IPS-20b (cell line): ENCODE results near the gene SNW1.
"Not testable (repeated sequence)": the region's sequence is repeated elsewhere in the genome, so short reads cannot be mapped to it uniquely, and the experiment has no call there.

Experiments
- H3K27ac ChIP-seq: one replicate; pipeline ENCODE4 v1.5.1; 2013; ENCODE audit warnings: low read length
- H3K27me3 ChIP-seq: 2 replicates; pipeline ENCODE4 v1.6.1; 2013; ENCODE audit warnings: mild to moderate bottlenecking, low read length, inconsistent platforms; ENCODE audit not compliant: insufficient read depth
- H3K36me3 ChIP-seq: 2 replicates; pipeline ENCODE4 v1.6.1; 2013; ENCODE audit warnings: low read depth, mild to moderate bottlenecking, inconsistent platforms, low read length, moderate library complexity; ENCODE audit not compliant: insufficient read depth
- H3K4me1 ChIP-seq: 2 replicates; pipeline ENCODE4 v1.6.1; 2013; ENCODE audit warnings: mild to moderate bottlenecking, control low read depth, inconsistent platforms, low read length, moderate library complexity; ENCODE audit not compliant: insufficient read depth
- H3K4me3 ChIP-seq: 2 replicates; pipeline ENCODE4 v1.5.1; 2013; ENCODE audit warnings: mild to moderate bottlenecking, low read length, inconsistent platforms
- H3K9ac ChIP-seq: 2 replicates; pipeline ENCODE4 v1.6.1; 2013; ENCODE audit warnings: low read depth, mild to moderate bottlenecking, inconsistent platforms, low read length, moderate library complexity
- H3K9me3 ChIP-seq: 2 replicates; pipeline ENCODE4 v1.6.1; 2013; ENCODE audit warnings: mild to moderate bottlenecking, low read depth, low read length, inconsistent platforms; ENCODE audit not compliant: insufficient read depth

SNW1 gene

DNA sequence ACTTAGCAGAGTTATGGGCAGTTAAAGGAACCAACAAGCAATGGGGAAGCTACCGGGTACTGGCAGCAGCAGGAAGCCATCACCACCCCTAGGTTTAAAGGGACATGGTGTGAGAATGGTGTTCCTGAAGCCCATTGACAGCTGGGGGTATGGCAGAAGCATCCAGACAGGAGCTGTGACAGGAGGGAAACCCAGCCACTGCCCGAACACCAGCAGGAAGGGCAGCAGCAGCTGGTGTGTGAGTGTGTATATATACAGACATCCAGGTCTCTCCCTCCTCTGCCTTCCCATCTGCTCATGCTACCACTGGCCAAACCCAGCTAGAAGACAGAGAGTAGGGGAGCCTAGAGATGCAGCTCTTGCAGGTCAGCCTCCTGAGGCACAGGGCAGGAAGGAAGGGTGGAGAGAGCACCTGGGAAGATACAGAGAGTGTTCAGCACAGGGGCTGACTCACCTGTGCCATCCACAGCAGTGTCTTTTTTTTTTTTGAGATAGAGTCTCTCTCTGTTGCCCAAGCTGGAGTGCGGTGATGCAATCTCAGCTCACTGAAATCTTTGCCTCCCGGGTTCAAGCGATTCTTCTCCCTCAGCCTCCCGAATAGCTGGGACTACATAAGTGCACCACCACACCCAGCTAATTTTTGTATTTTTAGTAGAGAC lies 29.7 kb upstream of the SNW1 start:
- Histone ChIP-seq H3K36me3 (no peaks in the 10 kb centered on the region), H3K4me1 (peaks cover 11% of the 10 kb centered on the region), H3K27ac (no peak overlapping the region), H3K27me3 (no peaks in the 10 kb centered on the region), H3K9me3 (no peaks in the 10 kb centered on the region), H3K4me3 (no peak overlapping the region), H3K9ac (no peak overlapping the region)

DNA sequence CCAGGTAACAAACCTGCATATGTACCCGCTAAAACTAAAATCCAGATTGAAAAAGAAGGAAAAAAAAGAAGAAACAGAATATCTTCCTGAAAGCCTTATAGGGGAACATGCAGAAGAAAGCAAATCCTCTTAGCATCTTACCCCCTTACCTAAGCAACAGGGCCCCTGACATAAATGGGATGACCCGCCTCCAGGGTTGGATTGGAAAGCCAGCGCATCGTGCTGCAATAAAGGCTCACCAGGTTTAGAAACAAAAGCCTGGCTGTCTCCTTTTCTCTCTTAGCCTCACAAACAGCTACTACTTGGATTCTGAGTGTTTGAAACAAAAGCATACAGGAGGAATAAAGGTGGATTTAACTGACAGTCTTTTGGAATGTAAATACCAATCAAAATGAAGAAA lies 25.2 kb upstream of the SNW1 start:
- no peak overlapping the region for H3K27ac ChIP-seq
- no peaks in the 10 kb centered on the region for H3K27me3 ChIP-seq
- H3K4me3 ChIP-seq = no peak overlapping the region
- H3K9ac ChIP-seq = no peak overlapping the region
- H3K4me1 ChIP-seq = peaks cover 4% of the 10 kb centered on the region; the same call in 1 of the 2 replicates
- no peaks in the 10 kb centered on the region for H3K9me3 ChIP-seq
- no peaks in the 10 kb centered on the region for H3K36me3 ChIP-seq

DNA sequence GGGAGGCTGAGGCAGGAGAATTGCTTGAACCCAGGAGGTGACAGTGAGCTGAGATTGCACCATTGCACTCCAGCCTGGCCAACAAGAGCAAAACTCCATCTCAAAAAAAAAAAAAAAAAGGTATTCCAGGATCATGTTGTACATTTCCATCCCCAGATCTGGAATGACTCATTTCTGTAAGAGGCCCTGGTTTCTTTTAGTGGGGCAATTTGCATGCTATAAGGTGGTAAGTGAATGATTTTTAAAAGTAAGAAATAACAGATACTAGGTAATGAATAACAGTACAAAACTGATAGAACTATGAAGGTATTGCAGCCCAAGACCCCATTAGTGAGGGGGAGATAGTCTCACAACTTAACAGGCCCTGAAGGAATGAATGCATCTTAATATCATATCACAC lies 21.2 kb upstream of the SNW1 start:
- Histone ChIP-seq H3K36me3 (no peaks in the 10 kb centered on the region), H3K9me3 (no peaks in the 10 kb centered on the region), H3K4me3 (no peak overlapping the region), H3K27me3 (no peaks in the 10 kb centered on the region), H3K4me1 (peaks cover 4% of the 10 kb centered on the region; the same call in 1 of the 2 replicates), H3K9ac (no peak overlapping the region), H3K27ac (no peak overlapping the region)

DNA sequence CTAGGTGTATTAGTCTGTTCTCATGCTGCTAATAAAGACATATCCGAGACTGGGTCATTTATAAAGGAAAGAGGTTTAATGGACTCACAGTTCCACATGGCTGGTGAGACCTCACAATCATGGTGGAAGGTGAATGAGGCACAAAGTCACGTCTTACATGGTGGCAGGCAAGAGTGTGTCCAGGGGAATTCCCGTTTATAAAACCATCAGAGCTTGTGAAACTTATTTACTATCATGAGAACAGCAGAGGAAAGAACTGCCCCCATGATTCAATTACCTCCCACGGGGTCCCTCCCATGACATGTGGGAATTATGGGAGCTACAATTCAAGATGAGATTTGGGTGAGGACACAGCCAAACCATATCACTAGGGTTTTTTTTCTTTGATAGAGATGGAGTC lies 13.0 kb upstream of the SNW1 start:
- H3K27ac ChIP-seq, H3K4me1 ChIP-seq, H3K36me3 ChIP-seq, H3K9ac ChIP-seq, H3K4me3 ChIP-seq, H3K27me3 ChIP-seq, H3K9me3 ChIP-seq: not testable (repeated sequence)

DNA sequence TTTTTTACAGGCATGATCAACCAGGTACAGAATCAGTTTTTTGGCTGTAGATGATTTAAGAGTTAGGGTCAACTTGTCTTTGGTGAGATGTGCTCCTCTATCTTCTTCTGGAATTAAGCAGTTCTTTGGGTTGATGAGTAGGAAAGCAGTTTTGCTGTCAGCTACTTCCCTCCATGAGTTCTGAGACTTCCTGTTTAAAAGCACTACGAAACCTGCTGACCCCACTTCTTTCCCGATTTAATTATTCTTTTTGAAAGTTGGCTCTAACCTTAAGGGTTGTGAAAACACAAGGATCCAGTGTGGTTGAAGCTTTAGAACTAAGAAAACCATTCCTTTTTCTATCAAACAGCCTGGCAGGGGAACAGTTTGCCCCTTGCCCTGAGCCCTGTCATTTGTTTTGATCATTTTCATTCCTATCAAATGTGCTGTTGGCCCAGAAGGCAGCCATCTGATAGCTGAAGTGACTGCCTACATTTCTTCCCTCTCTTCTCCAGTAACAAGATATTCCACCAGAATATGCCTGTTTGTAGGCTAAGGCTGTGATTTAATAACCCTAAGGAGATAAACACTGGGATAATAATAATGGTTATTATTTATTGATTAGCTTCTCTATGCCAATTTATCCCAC lies 7.6 kb upstream of the SNW1 start:
- H3K27me3 ChIP-seq, H3K4me1 ChIP-seq, H3K27ac ChIP-seq, H3K4me3 ChIP-seq, H3K36me3 ChIP-seq, H3K9ac ChIP-seq, H3K9me3 ChIP-seq: not testable (repeated sequence)

DNA sequence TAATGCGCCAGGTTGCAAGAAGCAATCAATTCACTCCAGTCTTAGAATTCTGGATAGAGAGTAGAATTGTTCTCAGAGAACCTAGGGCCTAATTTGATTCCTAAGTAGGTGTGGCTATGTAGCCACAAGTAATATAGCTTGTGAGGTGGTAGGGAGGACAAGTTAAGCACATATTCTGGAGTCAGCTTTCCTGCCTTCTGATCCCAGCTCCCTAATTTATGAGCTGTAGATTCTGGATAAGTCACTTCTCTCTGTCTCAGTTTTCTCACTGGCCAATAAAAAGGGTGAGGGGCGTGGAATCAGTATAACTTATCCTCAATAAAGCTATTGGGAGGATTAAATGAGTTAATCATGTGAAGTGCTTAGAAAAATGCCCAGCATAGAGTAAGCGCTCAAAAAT lies 3.0 kb upstream of the SNW1 start:
- peak overlapping the region; percentile 4 for H3K27ac ChIP-seq
- peaks cover 13% of the 10 kb centered on the region; the same call in 1 of the 2 replicates for H3K4me1 ChIP-seq
- no peak overlapping the region for H3K4me3 ChIP-seq
- peak overlapping the region; percentile 27; the same call in 1 of the 2 replicates for H3K9ac ChIP-seq
- no peaks in the 10 kb centered on the region for H3K27me3 ChIP-seq
- H3K36me3 ChIP-seq = no peaks in the 10 kb centered on the region
- H3K9me3 ChIP-seq = no peaks in the 10 kb centered on the region

DNA sequence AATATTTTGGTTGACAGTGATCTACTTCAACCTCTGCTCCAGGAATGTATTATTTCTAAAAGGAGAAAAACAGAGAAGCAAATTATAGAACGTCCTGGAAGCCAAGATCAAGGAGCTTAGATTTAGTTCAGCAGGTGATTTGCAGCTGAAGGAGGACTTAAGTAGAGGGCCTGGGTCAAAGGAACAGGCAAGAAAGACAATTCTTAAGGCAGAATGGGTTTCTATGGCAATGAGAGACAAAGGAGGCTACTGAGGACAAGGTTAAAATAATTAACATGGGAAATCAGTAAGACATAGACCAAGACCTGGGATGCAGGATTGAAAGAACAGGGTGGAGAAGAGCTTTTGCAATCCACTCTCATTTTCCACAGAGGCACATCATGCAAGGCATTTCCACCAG lies 2.4 kb upstream of the SNW1 start:
- H3K27ac ChIP-seq = peak overlapping the region; percentile 4

DNA sequence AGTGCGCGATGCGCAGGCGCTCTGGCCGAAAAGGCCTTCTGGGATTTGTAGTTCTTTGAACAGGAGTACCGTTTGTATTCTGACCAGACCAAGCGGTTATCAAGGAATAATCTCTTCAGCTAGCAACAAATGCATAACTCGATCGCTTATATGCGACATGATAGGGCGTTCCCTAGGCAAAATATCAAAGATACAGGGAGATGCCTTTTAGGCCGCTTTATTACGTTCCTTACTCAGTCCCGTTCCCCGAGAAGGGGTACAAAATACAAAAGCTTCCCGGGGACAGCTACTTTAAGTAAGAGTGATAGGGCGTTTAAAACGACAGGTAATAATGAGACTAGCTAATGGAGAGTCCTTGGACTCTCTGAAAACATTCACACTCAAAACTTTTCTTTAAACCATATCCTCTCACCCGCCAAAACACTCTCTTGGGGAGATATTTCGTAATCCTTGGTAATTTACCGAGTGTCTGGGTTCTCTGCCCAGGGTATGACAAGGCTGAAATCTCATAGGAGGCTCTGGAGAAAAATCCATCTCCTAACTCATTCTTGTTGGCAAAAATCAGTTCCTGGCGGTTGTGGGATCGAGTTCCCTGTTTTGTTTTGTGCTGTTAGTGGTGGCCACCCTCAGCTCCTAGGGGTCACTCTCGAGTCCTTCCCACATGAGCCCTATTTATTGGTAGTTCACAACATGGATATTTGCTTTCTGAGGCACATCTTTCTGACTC lies 412 bp upstream of the SNW1 start:
- Histone ChIP-seq H3K27ac (peak overlapping the region; percentile 23), H3K27me3 (no peaks in the 10 kb centered on the region), H3K9me3 (no peaks in the 10 kb centered on the region), H3K4me1 (peaks cover 13% of the 10 kb centered on the region; the same call in 1 of the 2 replicates), H3K4me3 (peak overlapping the region; percentile 85), H3K36me3 (peaks cover 6% of the 10 kb centered on the region; the same call in 1 of the 2 replicates), H3K9ac (peak overlapping the region; percentile 96; the same call in 1 of the 2 replicates)

More for the DNA sequence above, 2.4 kb upstream of the SNW1 start:
- Histone ChIP-seq H3K27me3 (no peaks in the 10 kb centered on the region), H3K9ac (peak overlapping the region; percentile 27; the same call in 1 of the 2 replicates), H3K36me3 (no peaks in the 10 kb centered on the region), H3K9me3 (no peaks in the 10 kb centered on the region), H3K4me1 (peaks cover 13% of the 10 kb centered on the region; the same call in 1 of the 2 replicates), H3K4me3 (peak overlapping the region; percentile 34; the same call in 1 of the 2 replicates)

DNA sequence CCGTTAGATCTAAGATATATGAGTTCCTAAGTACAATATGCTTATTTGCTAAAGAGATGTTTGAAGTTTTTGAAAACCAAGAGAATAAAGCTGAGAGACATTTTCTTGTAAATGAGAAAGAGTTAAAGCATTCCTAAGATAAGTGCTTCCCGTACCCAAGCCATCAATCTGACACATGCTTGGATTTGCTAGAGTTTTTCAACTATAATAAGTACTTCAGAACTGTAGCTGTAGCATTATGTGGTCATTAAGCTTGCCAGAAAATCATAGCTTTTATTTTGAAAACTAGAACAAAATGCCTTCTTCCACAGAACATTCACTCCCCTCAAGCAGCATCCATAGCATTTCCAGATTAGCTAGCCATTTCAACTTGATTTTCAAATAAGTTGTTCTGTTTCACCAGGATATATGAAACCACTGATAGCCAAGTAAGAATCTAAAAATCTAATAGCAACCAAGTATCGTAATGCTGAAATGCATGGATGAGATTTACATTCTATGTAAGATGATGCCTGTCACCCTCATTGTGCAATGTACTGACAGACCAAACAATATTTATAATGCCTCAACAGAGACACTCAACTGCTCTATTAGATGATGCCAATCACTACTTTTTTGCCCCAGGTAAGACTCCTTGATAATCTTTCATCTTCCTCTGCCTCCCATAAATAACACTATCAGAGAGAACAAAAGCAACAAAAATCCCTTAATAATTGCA lies 8.0 kb downstream of the SNW1 start:
- no peak overlapping the region for H3K4me3 ChIP-seq
- no peak overlapping the region for H3K27ac ChIP-seq
- H3K4me1 ChIP-seq = no peaks in the 10 kb centered on the region
- no peaks in the 10 kb centered on the region for H3K9me3 ChIP-seq
- no peak overlapping the region for H3K9ac ChIP-seq
- H3K27me3 ChIP-seq = no peaks in the 10 kb centered on the region
- peaks cover 73% of the 10 kb centered on the region for H3K36me3 ChIP-seq

DNA sequence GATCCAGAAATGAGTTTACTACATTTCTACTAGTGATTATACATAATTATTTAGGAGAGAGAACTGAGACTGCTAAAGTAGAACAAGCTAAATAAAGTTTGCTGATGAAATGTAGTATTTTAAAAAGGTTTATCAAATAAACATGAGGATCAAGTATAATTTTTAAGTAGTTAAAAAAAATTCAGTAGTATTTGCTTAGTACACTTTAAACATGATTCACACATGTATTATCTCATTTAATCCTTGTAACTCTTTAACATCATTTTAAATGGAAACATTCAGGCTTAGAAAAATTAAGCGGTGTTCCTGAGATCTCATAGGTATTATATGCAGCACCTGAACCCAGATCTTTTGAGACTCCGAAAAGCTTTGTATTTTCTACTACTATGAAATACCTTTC lies 8.7 kb downstream of the SNW1 start:
- no peaks in the 10 kb centered on the region for H3K27me3 ChIP-seq
- H3K27ac ChIP-seq = no peak overlapping the region
- no peak overlapping the region for H3K9ac ChIP-seq
- no peak overlapping the region for H3K4me3 ChIP-seq
- H3K4me1 ChIP-seq = no peaks in the 10 kb centered on the region
- peaks cover 73% of the 10 kb centered on the region for H3K36me3 ChIP-seq
- no peaks in the 10 kb centered on the region for H3K9me3 ChIP-seq

DNA sequence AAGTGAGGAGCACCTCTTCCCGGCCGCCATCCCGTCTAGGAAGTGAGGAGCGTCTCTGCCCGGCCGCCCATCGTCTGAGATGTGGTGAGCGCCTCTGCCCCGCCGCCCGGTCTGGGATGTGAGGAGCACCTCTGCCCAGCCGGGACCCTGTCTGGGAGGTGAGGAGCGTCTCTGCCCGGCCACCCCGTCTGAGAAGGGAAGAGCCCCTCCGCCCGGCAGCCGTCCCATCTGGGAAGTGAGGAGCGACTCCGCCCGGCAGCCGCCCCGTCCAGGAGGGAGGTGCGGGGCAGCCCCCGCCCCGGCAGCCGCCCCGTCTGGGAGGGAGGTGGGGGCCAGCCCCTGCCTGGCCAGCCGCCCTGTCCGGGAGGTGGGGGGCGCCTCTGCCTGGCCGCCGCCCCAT lies 13.5 kb downstream of the SNW1 start:
- not testable (repeated sequence) for H3K27me3 ChIP-seq, H3K9ac ChIP-seq, H3K4me3 ChIP-seq, H3K27ac ChIP-seq, H3K4me1 ChIP-seq, H3K9me3 ChIP-seq
- peaks cover 70% of the 10 kb centered on the region for H3K36me3 ChIP-seq
